Thyroid gland (tissue), 4 donors: ENCODE results near the gene MRPL54.

Source experiments
- POLR2A ChIP-seq, 2 donors: fragments of 450-650 bp; IDR thresholded peaks; one replicate each; pipeline ENCODE4 v1.6.1; 2017; ENCODE audit warnings: antibody characterized with exemption in 2 of 2, mild to moderate bottlenecking in 2 of 2, moderate library complexity in 1 of 2
- TF ChIP-seq, protein P1 (sequence below), 6 experiments: fragments of 200-600 bp in 3 of 6; fragments of 450-650 bp in 3 of 6; sonication (generic) in 3 of 6; IDR thresholded peaks; one replicate each; pipeline ENCODE4 v1.5.1; 2016 to 2019; ENCODE audit warnings: antibody characterized with exemption in 6 of 6, mild to moderate bottlenecking in 2 of 6, inconsistent platforms in 1 of 6, moderate library complexity in 1 of 6

DNA sequence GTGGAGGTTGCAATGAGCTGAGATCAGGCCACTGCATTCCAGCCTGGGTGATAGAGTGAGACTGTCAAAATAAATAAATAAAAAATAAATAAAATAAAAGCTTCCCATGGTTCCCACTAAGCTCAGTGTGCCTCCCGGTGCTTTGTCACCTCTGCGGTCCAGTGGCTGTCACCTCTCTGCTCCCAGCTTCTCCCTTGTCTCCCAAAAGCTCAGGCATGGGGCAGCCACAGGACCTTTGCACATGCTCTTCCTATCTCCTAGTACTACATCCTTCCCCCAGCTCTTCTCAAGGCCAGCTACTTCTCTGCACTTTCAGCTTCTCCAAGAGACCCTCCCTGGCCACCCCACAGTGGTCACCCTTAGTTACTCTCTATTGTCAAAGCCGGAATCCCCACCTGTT is 31.3 kb downstream of the MRPL54 start:
- TF ChIP-seq, protein P1, sequence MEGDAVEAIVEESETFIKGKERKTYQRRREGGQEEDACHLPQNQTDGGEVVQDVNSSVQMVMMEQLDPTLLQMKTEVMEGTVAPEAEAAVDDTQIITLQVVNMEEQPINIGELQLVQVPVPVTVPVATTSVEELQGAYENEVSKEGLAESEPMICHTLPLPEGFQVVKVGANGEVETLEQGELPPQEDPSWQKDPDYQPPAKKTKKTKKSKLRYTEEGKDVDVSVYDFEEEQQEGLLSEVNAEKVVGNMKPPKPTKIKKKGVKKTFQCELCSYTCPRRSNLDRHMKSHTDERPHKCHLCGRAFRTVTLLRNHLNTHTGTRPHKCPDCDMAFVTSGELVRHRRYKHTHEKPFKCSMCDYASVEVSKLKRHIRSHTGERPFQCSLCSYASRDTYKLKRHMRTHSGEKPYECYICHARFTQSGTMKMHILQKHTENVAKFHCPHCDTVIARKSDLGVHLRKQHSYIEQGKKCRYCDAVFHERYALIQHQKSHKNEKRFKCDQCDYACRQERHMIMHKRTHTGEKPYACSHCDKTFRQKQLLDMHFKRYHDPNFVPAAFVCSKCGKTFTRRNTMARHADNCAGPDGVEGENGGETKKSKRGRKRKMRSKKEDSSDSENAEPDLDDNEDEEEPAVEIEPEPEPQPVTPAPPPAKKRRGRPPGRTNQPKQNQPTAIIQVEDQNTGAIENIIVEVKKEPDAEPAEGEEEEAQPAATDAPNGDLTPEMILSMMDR (IDR thresholded peaks at IDR 0.05): no peak
- no peak for TF ChIP-seq POLR2A (IDR thresholded peaks at IDR 0.05)
